HepG2 (cell line): ENCODE data around the gene SHISA7. TPM values are rescaled to one million over a fixed set of nuclear protein-coding genes. Genes with fewer than 3 reads are reported as not detected.

ENCODE experiments used
- BORCS8-MEF2B ChIP-seq: sonication (generic); formaldehyde crosslinking; IDR thresholded peaks from 2 replicates; pipeline ENCODE4 v1.8.0; 2022; ENCODE audit warnings: mild to moderate bottlenecking, missing genetic modification reagents
- CSRNP2 ChIP-seq: sonication (generic); formaldehyde crosslinking; conservative IDR thresholded peaks from 2 replicates; pipeline ENCODE4 v1.8.0; 2022; ENCODE audit warnings: low read depth, missing genetic modification reagents
- HOXD1 ChIP-seq: sonication (generic); formaldehyde crosslinking; IDR thresholded peaks from 2 replicates; pipeline ENCODE4 v1.5.0; 2020; ENCODE audit warnings: missing genetic modification reagents
- KAT2B ChIP-seq: fragments of 150-350 bp; IDR thresholded peaks from 2 replicates; pipeline ENCODE4 v1.6.1; 2014; ENCODE audit warnings: low read depth, low read length, borderline replicate concordance
- POGK ChIP-seq: sonication (generic); formaldehyde crosslinking; conservative IDR thresholded peaks from 2 replicates; pipeline ENCODE4 v1.8.0; 2022; ENCODE audit warnings: mild to moderate bottlenecking, moderate library complexity, missing genetic modification reagents
- REPIN1 ChIP-seq: sonication (generic); formaldehyde crosslinking; IDR thresholded peaks from 2 replicates; pipeline ENCODE4 v1.8.0; 2022; ENCODE audit warnings: missing genetic modification reagents, low read depth, mild to moderate bottlenecking, borderline replicate concordance
- RORA ChIP-seq: sonication (generic); formaldehyde crosslinking; IDR thresholded peaks from 2 replicates; pipeline ENCODE4 v1.5.0; 2020; ENCODE audit warnings: mild to moderate bottlenecking, missing genetic modification reagents, moderate library complexity
- ZFX ChIP-seq: sonication (generic); formaldehyde crosslinking; IDR thresholded peaks from 2 replicates; pipeline ENCODE4 v1.4.0; 2020; ENCODE audit warnings: mild to moderate bottlenecking, low read depth, missing genetic modification reagents, moderate library complexity
- ZNF205 ChIP-seq: IDR thresholded peaks from 2 replicates; pipeline ENCODE4 v1.6.1; 2018; ENCODE audit warnings: missing biosample characterization, missing genetic modification reagents
- ZNF644 ChIP-seq: IDR thresholded peaks from 2 replicates; pipeline ENCODE4 v1.6.1; 2016; ENCODE audit warnings: low read depth
- ZSCAN9 ChIP-seq: IDR thresholded peaks from 2 replicates; pipeline ENCODE4 v1.6.1; 2016; ENCODE audit warnings: borderline replicate concordance
- polyA plus RNA-seq, 8 experiments: library from polyadenylated mRNA; depleted of rRNA in 3 of 8; stranded (reverse) in 7 of 8; unstranded in 1 of 8; fragments of >200 nt; fragmentation: Illumina TruSeq in 4 of 8; extraction: Trizol in 4 of 8; gene quantifications; 2 replicates each; pipeline versions ENCODE4 v1.2.1 to v1.2.3, GENCODE V29; 2011 to 2016; ENCODE audit warnings: low read depth in 4 of 8, missing spikeins in 1 of 8, mixed read lengths in 1 of 8; ENCODE audit not compliant: insufficient read depth in 1 of 8
- total RNA-seq, 5 experiments: library from RNA; depleted of rRNA; stranded (reverse); fragments of >200 nt; fragmentation: Illumina TruSeq; extraction: Trizol; gene quantifications; 2 replicates each; pipeline ENCODE4 v1.2.3, GENCODE V29; 2016; ENCODE audit warnings: low read depth in 1 of 5
- TF ChIP-seq, protein P1 (sequence below): sonication (generic); formaldehyde crosslinking; IDR thresholded peaks from 2 replicates; pipeline ENCODE4 v1.4.0; 2020; ENCODE audit warnings: missing genetic modification reagents, mild to moderate bottlenecking, borderline replicate concordance
- TF ChIP-seq, protein P2 (sequence below): sonication (generic); formaldehyde crosslinking; IDR thresholded peaks from 2 replicates; pipeline ENCODE4 v1.4.0; 2020; ENCODE audit warnings: mild to moderate bottlenecking, missing genetic modification reagents
- TF ChIP-seq, protein P3 (sequence below): sonication (generic); formaldehyde crosslinking; IDR thresholded peaks from 2 replicates; pipeline ENCODE4 v1.5.1; 2020; ENCODE audit warnings: mild to moderate bottlenecking, missing genetic modification reagents
- TF ChIP-seq, protein P4 (sequence below): IDR thresholded peaks from 2 replicates; pipeline ENCODE4 v1.6.1; 2012; ENCODE audit warnings: low read length, improper control_type of control experiment

The SHISA7 gene
- total and polyA plus RNA-seq, 2 of the 13 experiments (the other 11 are each of a cell fraction or from before 2014, with no cell fraction given): not detected

DNA sequence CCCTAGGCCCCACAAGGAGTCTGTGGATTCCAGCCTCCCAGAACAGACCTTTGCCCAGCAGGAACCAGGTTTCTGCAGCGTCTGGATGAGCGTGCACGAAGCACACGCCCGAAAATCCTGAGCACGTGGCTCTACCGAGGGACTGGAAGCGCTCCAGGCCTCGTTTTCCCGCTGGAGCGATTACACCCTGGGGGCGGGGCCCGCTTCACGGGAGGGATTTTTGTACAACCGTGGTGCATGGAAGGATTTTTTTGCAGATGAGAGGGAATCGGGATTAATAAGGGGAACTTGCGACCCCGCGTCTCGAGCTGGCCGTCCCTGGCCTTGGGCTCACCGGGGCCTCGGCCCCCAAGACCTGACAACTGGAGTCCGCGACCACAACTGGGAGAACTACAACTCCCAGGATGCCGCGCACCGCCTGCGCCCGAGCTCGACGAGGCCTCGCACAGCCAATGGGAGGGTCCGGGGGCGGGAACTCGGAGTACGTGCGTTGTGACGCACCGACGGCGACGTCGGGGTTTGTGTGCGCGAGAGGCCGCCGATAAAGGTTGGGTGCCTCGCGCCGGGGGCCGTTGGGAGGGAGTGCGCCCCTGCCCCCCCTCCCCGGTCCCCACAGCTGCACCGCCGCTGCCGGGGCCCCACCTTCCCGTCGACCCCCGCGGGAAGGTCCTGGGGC is 33.1 kb upstream of the SHISA7 start, which contains the start of gene ZNF628 (continued):
- TF ChIP-seq, protein P1, sequence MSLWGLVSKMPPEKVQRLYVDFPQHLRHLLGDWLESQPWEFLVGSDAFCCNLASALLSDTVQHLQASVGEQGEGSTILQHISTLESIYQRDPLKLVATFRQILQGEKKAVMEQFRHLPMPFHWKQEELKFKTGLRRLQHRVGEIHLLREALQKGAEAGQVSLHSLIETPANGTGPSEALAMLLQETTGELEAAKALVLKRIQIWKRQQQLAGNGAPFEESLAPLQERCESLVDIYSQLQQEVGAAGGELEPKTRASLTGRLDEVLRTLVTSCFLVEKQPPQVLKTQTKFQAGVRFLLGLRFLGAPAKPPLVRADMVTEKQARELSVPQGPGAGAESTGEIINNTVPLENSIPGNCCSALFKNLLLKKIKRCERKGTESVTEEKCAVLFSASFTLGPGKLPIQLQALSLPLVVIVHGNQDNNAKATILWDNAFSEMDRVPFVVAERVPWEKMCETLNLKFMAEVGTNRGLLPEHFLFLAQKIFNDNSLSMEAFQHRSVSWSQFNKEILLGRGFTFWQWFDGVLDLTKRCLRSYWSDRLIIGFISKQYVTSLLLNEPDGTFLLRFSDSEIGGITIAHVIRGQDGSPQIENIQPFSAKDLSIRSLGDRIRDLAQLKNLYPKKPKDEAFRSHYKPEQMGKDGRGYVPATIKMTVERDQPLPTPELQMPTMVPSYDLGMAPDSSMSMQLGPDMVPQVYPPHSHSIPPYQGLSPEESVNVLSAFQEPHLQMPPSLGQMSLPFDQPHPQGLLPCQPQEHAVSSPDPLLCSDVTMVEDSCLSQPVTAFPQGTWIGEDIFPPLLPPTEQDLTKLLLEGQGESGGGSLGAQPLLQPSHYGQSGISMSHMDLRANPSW (CRISPR knock-in tag): 0 out of 2 replicates have a peak, but pooled peaks have one; percentile 62
- TF ChIP-seq BORCS8-MEF2B (peak; percentile 86; the same call in 1 of the 2 replicates), CSRNP2 (CRISPR knock-in tag) (no peak), ZNF205 (CRISPR knock-in tag) (peak; percentile 73; the same call in 1 of the 2 replicates), ZFX (peak; percentile 97), HOXD1 (no peak; the same call in 1 of the 2 replicates), KAT2B (no peak), REPIN1 (CRISPR knock-in tag) (0 out of 2 replicates have a peak, but pooled peaks have one; percentile 22), RORA (CRISPR knock-in tag) (no peak), ZNF644 (no peak), POGK (peak; percentile 82), ZSCAN9 (peak; percentile 62)
- TF ChIP-seq, protein P2, sequence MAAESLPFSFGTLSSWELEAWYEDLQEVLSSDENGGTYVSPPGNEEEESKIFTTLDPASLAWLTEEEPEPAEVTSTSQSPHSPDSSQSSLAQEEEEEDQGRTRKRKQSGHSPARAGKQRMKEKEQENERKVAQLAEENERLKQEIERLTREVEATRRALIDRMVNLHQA (CRISPR knock-in tag): no peak
- TF ChIP-seq, protein P3, sequence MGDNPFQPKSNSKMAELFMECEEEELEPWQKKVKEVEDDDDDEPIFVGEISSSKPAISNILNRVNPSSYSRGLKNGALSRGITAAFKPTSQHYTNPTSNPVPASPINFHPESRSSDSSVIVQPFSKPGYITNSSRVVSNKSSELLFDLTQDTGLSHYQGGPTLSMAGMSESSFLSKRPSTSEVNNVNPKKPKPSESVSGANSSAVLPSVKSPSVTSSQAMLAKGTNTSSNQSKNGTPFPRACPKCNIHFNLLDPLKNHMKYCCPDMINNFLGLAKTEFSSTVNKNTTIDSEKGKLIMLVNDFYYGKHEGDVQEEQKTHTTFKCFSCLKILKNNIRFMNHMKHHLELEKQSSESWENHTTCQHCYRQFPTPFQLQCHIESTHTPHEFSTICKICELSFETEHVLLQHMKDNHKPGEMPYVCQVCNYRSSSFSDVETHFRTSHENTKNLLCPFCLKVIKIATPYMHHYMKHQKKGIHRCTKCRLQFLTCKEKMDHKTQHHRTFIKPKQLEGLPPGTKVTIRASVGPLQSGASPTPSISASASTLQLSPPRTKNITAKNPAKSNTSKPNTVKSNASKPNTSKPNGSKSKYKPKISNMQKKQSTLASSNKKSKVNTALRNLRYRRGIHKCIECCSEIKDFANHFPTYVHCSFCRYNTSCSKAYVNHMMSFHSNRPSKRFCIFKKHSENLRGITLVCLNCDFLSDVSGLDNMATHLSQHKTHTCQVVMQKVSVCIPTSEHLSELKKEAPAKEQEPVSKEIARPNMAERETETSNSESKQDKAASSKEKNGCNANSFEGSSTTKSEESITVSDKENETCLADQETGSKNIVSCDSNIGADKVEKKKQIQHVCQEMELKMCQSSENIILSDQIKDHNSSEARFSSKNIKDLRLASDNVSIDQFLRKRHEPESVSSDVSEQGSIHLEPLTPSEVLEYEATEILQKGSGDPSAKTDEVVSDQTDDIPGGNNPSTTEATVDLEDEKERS: 0 out of 2 replicates have a peak, but pooled peaks have one; percentile 53
- TF ChIP-seq, protein P4, sequence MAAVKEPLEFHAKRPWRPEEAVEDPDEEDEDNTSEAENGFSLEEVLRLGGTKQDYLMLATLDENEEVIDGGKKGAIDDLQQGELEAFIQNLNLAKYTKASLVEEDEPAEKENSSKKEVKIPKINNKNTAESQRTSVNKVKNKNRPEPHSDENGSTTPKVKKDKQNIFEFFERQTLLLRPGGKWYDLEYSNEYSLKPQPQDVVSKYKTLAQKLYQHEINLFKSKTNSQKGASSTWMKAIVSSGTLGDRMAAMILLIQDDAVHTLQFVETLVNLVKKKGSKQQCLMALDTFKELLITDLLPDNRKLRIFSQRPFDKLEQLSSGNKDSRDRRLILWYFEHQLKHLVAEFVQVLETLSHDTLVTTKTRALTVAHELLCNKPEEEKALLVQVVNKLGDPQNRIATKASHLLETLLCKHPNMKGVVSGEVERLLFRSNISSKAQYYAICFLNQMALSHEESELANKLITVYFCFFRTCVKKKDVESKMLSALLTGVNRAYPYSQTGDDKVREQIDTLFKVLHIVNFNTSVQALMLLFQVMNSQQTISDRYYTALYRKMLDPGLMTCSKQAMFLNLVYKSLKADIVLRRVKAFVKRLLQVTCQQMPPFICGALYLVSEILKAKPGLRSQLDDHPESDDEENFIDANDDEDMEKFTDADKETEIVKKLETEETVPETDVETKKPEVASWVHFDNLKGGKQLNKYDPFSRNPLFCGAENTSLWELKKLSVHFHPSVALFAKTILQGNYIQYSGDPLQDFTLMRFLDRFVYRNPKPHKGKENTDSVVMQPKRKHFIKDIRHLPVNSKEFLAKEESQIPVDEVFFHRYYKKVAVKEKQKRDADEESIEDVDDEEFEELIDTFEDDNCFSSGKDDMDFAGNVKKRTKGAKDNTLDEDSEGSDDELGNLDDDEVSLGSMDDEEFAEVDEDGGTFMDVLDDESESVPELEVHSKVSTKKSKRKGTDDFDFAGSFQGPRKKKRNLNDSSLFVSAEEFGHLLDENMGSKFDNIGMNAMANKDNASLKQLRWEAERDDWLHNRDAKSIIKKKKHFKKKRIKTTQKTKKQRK: no peak
